Muscle layer of colon (tissue), 2 donors: ENCODE results near the gene LDLRAD3.

ENCODE experiments used
- H3K27ac ChIP-seq: one replicate; pipeline ENCODE4 v1.7.0; 2013; ENCODE audit warnings: low read depth, mild to moderate bottlenecking, low read length, moderate library complexity
- H3K27me3 ChIP-seq, 2 donors: one replicate each; pipeline ENCODE4 v1.7.0; 2013; ENCODE audit warnings: low read length in 2 of 2, mild to moderate bottlenecking in 2 of 2; ENCODE audit not compliant: insufficient read depth in 2 of 2, control insufficient read depth in 1 of 2
- H3K36me3 ChIP-seq: one replicate; pipeline ENCODE4 v1.7.0; 2013; ENCODE audit warnings: mild to moderate bottlenecking, low read length; ENCODE audit not compliant: insufficient read depth
- H3K4me1 ChIP-seq: one replicate; pipeline ENCODE4 v1.7.0; 2013; ENCODE audit warnings: mild to moderate bottlenecking, low read length; ENCODE audit not compliant: insufficient read depth
- H3K4me3 ChIP-seq, 2 donors: one replicate each; pipeline ENCODE4 v1.7.0; 2013; ENCODE audit warnings: low read length in 2 of 2, low read depth in 1 of 2, mild to moderate bottlenecking in 1 of 2, moderate library complexity in 1 of 2
- H3K9ac ChIP-seq: one replicate; pipeline ENCODE4 v1.7.0; 2013; ENCODE audit warnings: low read length
- H3K9me3 ChIP-seq: one replicate; pipeline ENCODE4 v1.7.0; 2013; ENCODE audit warnings: mild to moderate bottlenecking, low read length
- donor health status: abdominal sarcoma.
- donor health status: Adenocarcinoma of cecum.

The LDLRAD3 gene

GRCh38 chr11:35928688-35929395 is 15.0 kb upstream of the LDLRAD3 start:
- Histone ChIP-seq H3K27me3 (no peaks in the 10 kb centered on the region), H3K4me3 (no peak overlapping the region), H3K9me3 (no peaks in the 10 kb centered on the region), H3K36me3 (no peaks in the 10 kb centered on the region), H3K27ac (no peak overlapping the region), H3K4me1 (no peaks in the 10 kb centered on the region), H3K9ac (no peak overlapping the region)

- Histone ChIP-seq H3K9me3 (no peaks in the 10 kb centered on the region), H3K9ac (no peak overlapping the region), H3K4me1 (no peaks in the 10 kb centered on the region), H3K36me3 (no peaks in the 10 kb centered on the region), H3K27me3 (no peaks in the 10 kb centered on the region), H3K4me3 (no peak overlapping the region), H3K27ac (no peak overlapping the region)
Measured at GRCh38 chr11:35930466-35930865, 13.4 kb upstream of the LDLRAD3 start.

GRCh38 chr11:35932121-35932520 is 11.7 kb upstream of the LDLRAD3 start:
- no peak overlapping the region for H3K4me3 ChIP-seq
- H3K27me3 ChIP-seq, result no peaks in the 10 kb centered on the region
- H3K27ac ChIP-seq, result no peak overlapping the region
- no peaks in the 10 kb centered on the region for H3K4me1 ChIP-seq
- no peaks in the 10 kb centered on the region for H3K9me3 ChIP-seq
- H3K36me3 ChIP-seq, result no peaks in the 10 kb centered on the region
- no peak overlapping the region for H3K9ac ChIP-seq

GRCh38 chr11:35932681-35933319 is 11.1 kb upstream of the LDLRAD3 start:
- no peak overlapping the region for H3K27ac ChIP-seq
- no peaks in the 10 kb centered on the region for H3K27me3 ChIP-seq
- H3K4me3 ChIP-seq, result no peak overlapping the region
- H3K9me3 ChIP-seq, result no peaks in the 10 kb centered on the region
- H3K36me3 ChIP-seq, result no peaks in the 10 kb centered on the region
- no peaks in the 10 kb centered on the region for H3K4me1 ChIP-seq
- no peak overlapping the region for H3K9ac ChIP-seq

GRCh38 chr11:35933320-35933871 is 10.5 kb upstream of the LDLRAD3 start:
- H3K4me1 ChIP-seq, result no peaks in the 10 kb centered on the region
- H3K9ac ChIP-seq, result no peak overlapping the region
- no peaks in the 10 kb centered on the region for H3K36me3 ChIP-seq
- H3K4me3 ChIP-seq, result no peak overlapping the region
- H3K27me3 ChIP-seq, result no peaks in the 10 kb centered on the region
- H3K27ac ChIP-seq, result no peak overlapping the region
- H3K9me3 ChIP-seq, result no peaks in the 10 kb centered on the region

GRCh38 chr11:35934271-35934670 is 9.6 kb upstream of the LDLRAD3 start:
- no peak overlapping the region for H3K4me3 ChIP-seq

GRCh38 chr11:35934981-35935380 is 8.9 kb upstream of the LDLRAD3 start:
- Histone ChIP-seq H3K9me3 (no peaks in the 10 kb centered on the region), H3K4me1 (no peaks in the 10 kb centered on the region), H3K4me3 (no peak overlapping the region), H3K9ac (no peak overlapping the region), H3K27ac (no peak overlapping the region), H3K27me3 (no peaks in the 10 kb centered on the region), H3K36me3 (no peaks in the 10 kb centered on the region)

More at GRCh38 chr11:35934271-35934670, 9.6 kb upstream of the LDLRAD3 start:
- H3K27ac ChIP-seq, result no peak overlapping the region
- no peaks in the 10 kb centered on the region for H3K36me3 ChIP-seq
- H3K9me3 ChIP-seq, result no peaks in the 10 kb centered on the region
- H3K4me1 ChIP-seq, result no peaks in the 10 kb centered on the region
- H3K9ac ChIP-seq, result no peak overlapping the region
- H3K27me3 ChIP-seq, result no peaks in the 10 kb centered on the region

GRCh38 chr11:35935390-35935789 is 8.5 kb upstream of the LDLRAD3 start:
- Histone ChIP-seq H3K27ac (no peak overlapping the region), H3K4me1 (no peaks in the 10 kb centered on the region), H3K27me3 (no peaks in the 10 kb centered on the region), H3K9ac (no peak overlapping the region), H3K9me3 (no peaks in the 10 kb centered on the region), H3K4me3 (no peak overlapping the region), H3K36me3 (no peaks in the 10 kb centered on the region)

GRCh38 chr11:35937111-35937510 is 6.8 kb upstream of the LDLRAD3 start:
- no peaks in the 10 kb centered on the region for H3K36me3 ChIP-seq
- H3K4me1 ChIP-seq, result no peaks in the 10 kb centered on the region
- no peak overlapping the region for H3K27ac ChIP-seq
- H3K4me3 ChIP-seq, result no peak overlapping the region
- no peak overlapping the region for H3K9ac ChIP-seq
- H3K9me3 ChIP-seq, result no peaks in the 10 kb centered on the region
- H3K27me3 ChIP-seq, result no peaks in the 10 kb centered on the region

- no peaks in the 10 kb centered on the region for H3K27me3 ChIP-seq
- H3K27ac ChIP-seq, result no peak overlapping the region
- H3K9ac ChIP-seq, result no peak overlapping the region
- no peaks in the 10 kb centered on the region for H3K4me1 ChIP-seq
- H3K36me3 ChIP-seq, result no peaks in the 10 kb centered on the region
- H3K4me3 ChIP-seq, result no peak overlapping the region
- no peaks in the 10 kb centered on the region for H3K9me3 ChIP-seq
Measured at GRCh38 chr11:35937700-35938099, 6.2 kb upstream of the LDLRAD3 start.

- Histone ChIP-seq H3K4me1 (peaks cover 2% of the 10 kb centered on the region), H3K27ac (no peak overlapping the region), H3K9ac (no peak overlapping the region), H3K27me3 (no peaks in the 10 kb centered on the region), H3K36me3 (no peaks in the 10 kb centered on the region), H3K4me3 (no peak overlapping the region), H3K9me3 (no peaks in the 10 kb centered on the region)
Measured at GRCh38 chr11:35938231-35938630, 5.6 kb upstream of the LDLRAD3 start.
